NOMO-1 (cell line): ENCODE measurements around the gene NRXN3.
A peak's percentile ranks its signal among the peaks of the same experiment; 100 is the strongest.

Experiments
- DNase-seq, 2 experiments: peaks; one replicate each; lab custom pipeline; 2025; ENCODE audit not compliant: unreplicated experiment in 2 of 2; lab: John Stamatoyannopoulos, UW

NRXN3 gene

GRCh38 chr14:79791055-79791732, 1621.0 kb downstream of the NRXN3 start:
- DNase-seq, result no peak

GRCh38 chr14:79802093-79802492, 1631.9 kb downstream of the NRXN3 start:
- no peak for DNase-seq

GRCh38 chr14:79805636-79806035, 1635.5 kb downstream of the NRXN3 start:
- no peak for DNase-seq

- peak in 1 of 2 experiments; percentile 4 for DNase-seq
Observed at GRCh38 chr14:79809849-79810612, 1639.9 kb downstream of the NRXN3 start.

GRCh38 chr14:79820866-79821535, 1650.8 kb downstream of the NRXN3 start:
- no peak for DNase-seq

GRCh38 chr14:79822034-79822433, 1651.9 kb downstream of the NRXN3 start:
- no peak for DNase-seq

GRCh38 chr14:79825046-79825521, 1654.9 kb downstream of the NRXN3 start:
- DNase-seq, result no peak

- DNase-seq, result no peak
Observed at GRCh38 chr14:79826362-79826761, 1656.2 kb downstream of the NRXN3 start.

GRCh38 chr14:79829405-79830166, 1659.4 kb downstream of the NRXN3 start:
- DNase-seq, result no peak

- no peak for DNase-seq
Observed at GRCh38 chr14:79831195-79831892, 1661.2 kb downstream of the NRXN3 start.

GRCh38 chr14:79833781-79834180, 1663.6 kb downstream of the NRXN3 start:
- no peak for DNase-seq

- no peak for DNase-seq
Observed at GRCh38 chr14:79834868-79835267, 1664.7 kb downstream of the NRXN3 start.

- no peak for DNase-seq
Observed at GRCh38 chr14:79836577-79836976, 1666.4 kb downstream of the NRXN3 start.

GRCh38 chr14:79837699-79838098, 1667.5 kb downstream of the NRXN3 start:
- DNase-seq, result no peak

- no peak for DNase-seq
Observed at GRCh38 chr14:79840103-79840502, 1669.9 kb downstream of the NRXN3 start.

- no peak for DNase-seq
Observed at GRCh38 chr14:79840831-79841230, 1670.7 kb downstream of the NRXN3 start.

GRCh38 chr14:79841433-79841832, 1671.3 kb downstream of the NRXN3 start:
- DNase-seq, result no peak

GRCh38 chr14:79842270-79842669, 1672.1 kb downstream of the NRXN3 start:
- DNase-seq, result no peak

GRCh38 chr14:79852950-79853744, 1683.0 kb downstream of the NRXN3 start:
- DNase-seq, result no peak
